ENCODE data around the gene SPIRE1. TPM values are rescaled to one million over a fixed set of nuclear protein-coding genes. Genes with fewer than 3 reads are reported as not detected.

The SPIRE1 gene
- total and polyA plus RNA-seq, 2 of the 4 experiments (the other 2 are of a cell fraction), result 11.6 to 31.4 TPM

- intact Hi-C loops (cut with micrococcal nuclease) (no loop called here), in situ Hi-C loops (cut with MboI; ENCODE audit: low sequenced_read_pairs) (loop anchor here (10.0 kb wide), 1 partner anchor 57 kb away; the partner anchor contains the start of gene AFG3L2), dilution Hi-C loops (cut with HindIII; ENCODE audit: low sequenced_read_pairs, unreplicated experiment) (loop anchor here (25.0 kb wide), 1 partner anchor 356 kb away; no protein-coding TSS in a partner anchor)
- ChIA-PET CTCF (no interaction called here), POLR2A (ENCODE audit: unreplicated experiment) (no interaction called here)
- H3K9me1 ChIP-seq (ENCODE audit: insufficient read depth, low read length), result peaks cover 12% of the 10 kb centered on the region
- no peak overlapping the region for H3K4ac ChIP-seq (ENCODE audit: low read depth, low read length)
- no peak overlapping the region for H2BK20ac ChIP-seq (ENCODE audit: low read depth, low read length)
- H3K14ac ChIP-seq (replicated peaks; ENCODE audit: low read depth, low read length), result no peak overlapping the region
- H3K4me3 ChIP-seq (ENCODE audit: insufficient read depth, low read depth, low read length), result no peak overlapping the region
- no peak overlapping the region for H4K8ac ChIP-seq (ENCODE audit: low read depth in 2 of 2, low read length in 2 of 2)
- no peak overlapping the region for H2AK5ac ChIP-seq (ENCODE audit: low read depth, low read length)
- no peak for DNase-seq
- no peaks in the 10 kb centered on the region for H3K27me3 ChIP-seq (ENCODE audit: control insufficient read depth, insufficient read depth, low read length)
- TF ChIP-seq RFX5 (IDR thresholded peaks at IDR 0.05; ENCODE audit: low read depth, low read length), result no peak
- TF ChIP-seq MAFK (IDR thresholded peaks at IDR 0.05; ENCODE audit: low read depth, low read length), result no peak
- H2BK5ac ChIP-seq (ENCODE audit: low read depth, low read length, poor library complexity, severe bottlenecking), result no peak overlapping the region
- no peak overlapping the region for H3K18ac ChIP-seq (ENCODE audit: low read depth, low read length)
- no peak overlapping the region for H2AK9ac ChIP-seq (replicated peaks; ENCODE audit: low read depth, low read length, poor library complexity)
- no peak overlapping the region for H4K5ac ChIP-seq (ENCODE audit: low read depth, low read length)
- peaks cover 6% of the 10 kb centered on the region for H3K9me3 ChIP-seq (ENCODE audit: control insufficient read depth, insufficient read depth, low read length)
- no TSS peak for BruUV-seq (replicated peaks)
- H3K23ac ChIP-seq (ENCODE audit: low read depth, low read length), result no peak overlapping the region
- no peak overlapping the region for H2BK15ac ChIP-seq (ENCODE audit: low read depth, low read length)
- no peak for ATAC-seq (ENCODE audit: low read depth)
- H3K4me1 ChIP-seq (ENCODE audit: control insufficient read depth, insufficient read depth, low read length), result no peaks in the 10 kb centered on the region
- H2BK120ac ChIP-seq (ENCODE audit: low read depth, low read length), result no peak overlapping the region
- H4K91ac ChIP-seq (ENCODE audit: insufficient read depth, low read depth, low read length), result no peak overlapping the region
- WGBS, 2 experiments (ENCODE audit: extremely low coverage in 2 of 2, insufficient read length in 1 of 2), result 97% methylated on average over 7 of the region's 16 CpGs; no CpG with 5 or more reads in 1 of the 2 experiments
- no peak overlapping the region for H2AFZ ChIP-seq (replicated peaks; ENCODE audit: low read length, poor library complexity)
- no peak overlapping the region for H3K9ac ChIP-seq (ENCODE audit: low read depth, low read length)
- peaks cover 0 to 4% of the 10 kb centered on the region in 2 experiments; a peak in 1 of 4 replicates for H3K79me1 ChIP-seq (ENCODE audit: low read depth in 1 of 2, low read length in 2 of 2)
- peaks cover 25% of the 10 kb centered on the region for H3K36me3 ChIP-seq (ENCODE audit: control insufficient read depth, insufficient read depth, low read length)
- no peak overlapping the region for H3K4me2 ChIP-seq (ENCODE audit: low read depth, low read length)
- H3K56ac ChIP-seq (ENCODE audit: extremely low read depth, insufficient read depth, low read length), result no peak overlapping the region
- H4K20me1 ChIP-seq (ENCODE audit: insufficient read depth, low read length), result no peaks in the 10 kb centered on the region
- H3K27ac ChIP-seq (ENCODE audit: insufficient read depth, low read length), result no peak overlapping the region
These were observed 226.3 kb downstream of the SPIRE1 start for GRCh38 chr18:12431561-12431960.

Data from IMR-90 (cell line).